ENCODE data around the gene MARK1.

- TF ChIP-seq CTCF (conservative IDR thresholded peaks at IDR 0.05; ENCODE audit: low read depth, low read length) (no peak), USF2 (IDR thresholded peaks at IDR 0.05; ENCODE audit: low read depth, low read length) (no peak), POLR2A (IDR thresholded peaks at IDR 0.05; ENCODE audit: low read depth, low read length) (no peak)
These were observed 183.3 kb downstream of the MARK1 start for GRCh38 chr1:220711056-220711809.
